ENCODE data around the gene COMMD6.

COMMD6 gene

GRCh38 chr13:75481176-75482069 is 56.2 kb downstream of the COMMD6 start:
- Histone ChIP-seq H2AFZ (ENCODE audit: low read length) (peak overlapping the region; percentile 97), H3K27me3 (replicated peaks; ENCODE audit: insufficient read depth, low read length) (peaks cover 23% of the 10 kb centered on the region), H4K20me1 (ENCODE audit: insufficient read depth, low read length) (0 out of 2 replicates have a peak, but pooled peaks cover 3% of the 10 kb centered on the region), H3K4me3 (ENCODE audit: low read length) (peak overlapping the region; percentile 93), H3K27ac (ENCODE audit: low read length) (no peak overlapping the region; the same call in 1 of the 2 replicates), H3K4me1 (ENCODE audit: low read length) (no peaks in the 10 kb centered on the region), H3K79me2 (ENCODE audit: low read length) (no peaks in the 10 kb centered on the region), H3F3A (ENCODE audit: insufficient read depth, low read length) (peaks cover 14% of the 10 kb centered on the region; the same call in 1 of the 2 replicates), H3K4me2 (ENCODE audit: low read depth, low read length) (peak overlapping the region; percentile 97), H3K9me2 (replicated peaks; ENCODE audit: insufficient read depth, low read length) (no peaks in the 10 kb centered on the region), H3K36me3 (replicated peaks; ENCODE audit: insufficient read depth, low read length) (no peaks in the 10 kb centered on the region), H3K9me3 (replicated peaks; ENCODE audit: insufficient read depth, low read length) (no peaks in the 10 kb centered on the region), H3K9ac (ENCODE audit: low read length) (peak overlapping the region; percentile 12; the same call in 1 of the 2 replicates)
- TF ChIP-seq EZH2phosphoT487 (IDR thresholded peaks at IDR 0.05; ENCODE audit: low read length) (no peak), EZH2 (optimal IDR thresholded peaks at IDR 0.05; ENCODE audit: low read depth, low read length) (no peak)
- TF ChIP-seq, protein P1, sequence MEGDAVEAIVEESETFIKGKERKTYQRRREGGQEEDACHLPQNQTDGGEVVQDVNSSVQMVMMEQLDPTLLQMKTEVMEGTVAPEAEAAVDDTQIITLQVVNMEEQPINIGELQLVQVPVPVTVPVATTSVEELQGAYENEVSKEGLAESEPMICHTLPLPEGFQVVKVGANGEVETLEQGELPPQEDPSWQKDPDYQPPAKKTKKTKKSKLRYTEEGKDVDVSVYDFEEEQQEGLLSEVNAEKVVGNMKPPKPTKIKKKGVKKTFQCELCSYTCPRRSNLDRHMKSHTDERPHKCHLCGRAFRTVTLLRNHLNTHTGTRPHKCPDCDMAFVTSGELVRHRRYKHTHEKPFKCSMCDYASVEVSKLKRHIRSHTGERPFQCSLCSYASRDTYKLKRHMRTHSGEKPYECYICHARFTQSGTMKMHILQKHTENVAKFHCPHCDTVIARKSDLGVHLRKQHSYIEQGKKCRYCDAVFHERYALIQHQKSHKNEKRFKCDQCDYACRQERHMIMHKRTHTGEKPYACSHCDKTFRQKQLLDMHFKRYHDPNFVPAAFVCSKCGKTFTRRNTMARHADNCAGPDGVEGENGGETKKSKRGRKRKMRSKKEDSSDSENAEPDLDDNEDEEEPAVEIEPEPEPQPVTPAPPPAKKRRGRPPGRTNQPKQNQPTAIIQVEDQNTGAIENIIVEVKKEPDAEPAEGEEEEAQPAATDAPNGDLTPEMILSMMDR (IDR thresholded peaks at IDR 0.05; ENCODE audit: low read length), result no peak
- DNase-seq, result peak; percentile 18

DNA sequence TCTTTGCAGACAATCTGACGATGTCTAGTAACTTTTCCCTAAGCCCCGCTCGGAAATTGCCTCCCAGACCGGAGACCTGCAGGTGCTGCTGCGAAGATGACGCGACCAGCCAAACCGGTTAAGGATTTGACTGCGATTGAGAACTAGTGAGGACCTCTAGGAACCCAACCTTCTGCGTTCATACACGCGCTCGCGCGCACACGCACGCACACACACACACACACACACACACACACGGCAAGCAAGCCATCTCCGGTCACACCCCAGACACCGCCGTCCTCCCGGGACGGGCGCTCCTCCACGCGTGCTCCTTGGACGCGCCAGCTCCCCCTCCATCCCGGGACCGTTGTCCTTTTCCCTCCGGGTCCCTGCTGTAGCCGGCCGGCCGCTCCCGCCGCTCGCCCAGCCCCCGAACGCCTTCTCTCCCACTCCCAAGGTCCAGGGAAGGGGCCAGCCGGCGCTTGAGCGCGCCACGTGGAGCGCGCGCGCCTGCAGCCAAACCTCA is 56.9 kb downstream of the COMMD6 start:
- Histone ChIP-seq H3K9me2 (replicated peaks; ENCODE audit: insufficient read depth, low read length) (no peaks in the 10 kb centered on the region), H3K36me3 (replicated peaks; ENCODE audit: insufficient read depth, low read length) (no peaks in the 10 kb centered on the region), H3K79me2 (ENCODE audit: low read length) (no peaks in the 10 kb centered on the region), H3K27me3 (replicated peaks; ENCODE audit: insufficient read depth, low read length) (peaks cover 23% of the 10 kb centered on the region), H3K27ac (ENCODE audit: low read length) (no peak overlapping the region), H3K4me1 (ENCODE audit: low read length) (no peaks in the 10 kb centered on the region), H3K9me3 (replicated peaks; ENCODE audit: insufficient read depth, low read length) (no peaks in the 10 kb centered on the region), H3F3A (ENCODE audit: insufficient read depth, low read length) (peaks cover 14% of the 10 kb centered on the region; the same call in 1 of the 2 replicates), H3K9ac (ENCODE audit: low read length) (no peak overlapping the region), H3K4me2 (ENCODE audit: low read depth, low read length) (peak overlapping the region; percentile 97), H2AFZ (ENCODE audit: low read length) (peak overlapping the region; percentile 97; the same call in 1 of the 2 replicates), H4K20me1 (ENCODE audit: insufficient read depth, low read length) (0 out of 2 replicates have a peak, but pooled peaks cover 3% of the 10 kb centered on the region), H3K4me3 (ENCODE audit: low read length) (peak overlapping the region; percentile 93)
- DNase-seq, result peak; percentile 43
- TF ChIP-seq EZH2phosphoT487 (IDR thresholded peaks at IDR 0.05; ENCODE audit: low read length), result no peak
- TF ChIP-seq, protein P1 (IDR thresholded peaks at IDR 0.05; ENCODE audit: low read length), result no peak
- TF ChIP-seq EZH2 (optimal IDR thresholded peaks at IDR 0.05; ENCODE audit: low read depth, low read length), result no peak

DNA sequence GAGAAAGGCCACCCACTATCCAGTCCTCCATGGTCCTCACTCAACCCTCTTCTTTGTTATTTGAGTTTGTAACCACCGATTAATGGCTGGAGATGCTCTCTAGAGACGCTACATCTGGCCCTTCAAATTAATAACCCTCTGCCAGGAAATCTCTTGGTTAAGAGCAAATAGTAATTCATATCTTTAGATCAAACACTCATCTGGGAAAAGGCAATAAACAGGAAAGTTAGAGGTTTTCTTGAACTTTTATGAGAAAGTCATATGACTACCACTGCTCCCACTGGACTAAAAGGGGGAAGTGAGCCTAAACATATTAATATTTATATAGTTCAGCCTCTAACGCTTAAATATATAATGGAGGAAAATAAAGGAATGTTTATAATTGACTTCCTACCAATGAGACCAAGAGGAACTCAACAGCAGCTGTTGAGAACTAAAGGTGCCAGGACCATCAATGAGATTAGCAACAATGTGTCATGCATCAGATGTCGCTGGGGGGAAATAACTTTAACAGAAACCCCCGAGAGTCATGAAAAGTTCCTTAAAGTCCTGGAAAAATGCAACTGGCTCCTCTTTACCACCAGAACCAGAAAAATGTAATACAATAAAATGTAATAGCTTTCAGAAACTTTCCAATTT is 58.4 kb downstream of the COMMD6 start:
- no peak for DNase-seq
- H2AFZ ChIP-seq (ENCODE audit: low read length), result no peak overlapping the region
- no peaks in the 10 kb centered on the region for H3K4me1 ChIP-seq (ENCODE audit: low read length)
- H3K9me3 ChIP-seq (replicated peaks; ENCODE audit: insufficient read depth, low read length), result no peaks in the 10 kb centered on the region
- H3K9me2 ChIP-seq (replicated peaks; ENCODE audit: insufficient read depth, low read length), result no peaks in the 10 kb centered on the region
- no peak overlapping the region for H3K4me3 ChIP-seq (ENCODE audit: low read length)
- peaks cover 23% of the 10 kb centered on the region for H3K27me3 ChIP-seq (replicated peaks; ENCODE audit: insufficient read depth, low read length)
- no peaks in the 10 kb centered on the region for H3K36me3 ChIP-seq (replicated peaks; ENCODE audit: insufficient read depth, low read length)
- H4K20me1 ChIP-seq (ENCODE audit: insufficient read depth, low read length), result 0 out of 2 replicates have a peak, but pooled peaks cover 3% of the 10 kb centered on the region
- H3K4me2 ChIP-seq (ENCODE audit: low read depth, low read length), result no peak overlapping the region
- H3K27ac ChIP-seq (ENCODE audit: low read length), result no peak overlapping the region
- H3K79me2 ChIP-seq (ENCODE audit: low read length), result no peaks in the 10 kb centered on the region
- H3K9ac ChIP-seq (ENCODE audit: low read length), result no peak overlapping the region
- peaks cover 14% of the 10 kb centered on the region; the same call in 1 of the 2 replicates for H3F3A ChIP-seq (ENCODE audit: insufficient read depth, low read length)
- no peak for TF ChIP-seq EZH2phosphoT487 (IDR thresholded peaks at IDR 0.05; ENCODE audit: low read length)
- TF ChIP-seq EZH2 (optimal IDR thresholded peaks at IDR 0.05; ENCODE audit: low read depth, low read length), result no peak
- TF ChIP-seq, protein P1 (IDR thresholded peaks at IDR 0.05; ENCODE audit: low read length), result no peak

All from MM.1S (cell line).